CD4-positive, alpha-beta T cell treated with Interferon alpha-2 for 1 hour (primary cell): ENCODE results near the gene AKAIN1.

Experiments
- DNase-seq, 2 donors: peaks; one replicate each; pipeline ENCODE4 v3.0.0-alpha.2; 2020 to 2022

Gene AKAIN1, protein sequence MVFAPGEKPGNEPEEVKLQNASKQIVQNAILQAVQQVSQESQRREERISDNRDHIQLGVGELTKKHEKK

DNA sequence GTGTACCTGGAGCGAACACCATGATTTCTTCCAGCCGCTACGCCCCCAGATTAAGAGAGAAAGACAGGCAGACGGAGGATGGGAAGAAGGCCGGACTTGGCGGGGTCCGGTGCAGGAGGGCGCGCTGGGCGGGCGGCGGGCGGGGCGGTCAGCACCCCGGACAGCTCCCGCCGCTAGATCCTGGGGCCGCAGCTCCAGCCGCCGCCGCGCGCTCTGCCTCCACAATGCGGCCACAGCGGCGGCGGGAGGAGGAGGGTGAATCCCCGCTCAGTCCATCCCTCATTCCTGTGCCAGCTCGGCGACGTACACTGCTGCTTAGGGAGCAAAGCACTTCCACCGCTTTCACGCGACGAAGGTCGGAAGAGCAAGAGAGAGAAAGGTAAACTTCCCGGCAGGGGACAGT, at the start of gene AKAIN1:
Gene AKAIN1, minus strand, starts transcription at position 226 of the 403 bp plus-strand sequence. Its CDS starts 204 bp downstream, at position 22.
- no peak for DNase-seq

DNA sequence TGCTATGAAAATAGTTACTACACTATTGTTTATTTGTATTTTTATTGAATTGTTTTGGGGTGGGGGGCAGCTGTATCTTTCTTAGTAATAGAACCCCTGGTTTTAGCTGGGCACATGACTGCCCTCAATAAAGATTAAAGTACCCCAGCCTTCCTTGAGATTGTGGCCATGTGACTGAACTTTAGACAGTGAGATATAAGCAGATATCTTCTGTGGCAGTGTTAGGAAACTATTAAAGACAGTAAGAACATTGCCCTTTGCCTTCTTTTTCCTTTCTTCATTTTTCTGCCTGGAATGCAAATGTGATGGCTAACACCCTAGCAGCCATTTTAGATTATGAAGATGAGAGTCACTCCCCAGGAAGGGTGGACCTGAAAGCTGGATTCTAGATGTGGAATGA, 47.9 kb upstream of the AKAIN1 start:
- no peak for DNase-seq

DNA sequence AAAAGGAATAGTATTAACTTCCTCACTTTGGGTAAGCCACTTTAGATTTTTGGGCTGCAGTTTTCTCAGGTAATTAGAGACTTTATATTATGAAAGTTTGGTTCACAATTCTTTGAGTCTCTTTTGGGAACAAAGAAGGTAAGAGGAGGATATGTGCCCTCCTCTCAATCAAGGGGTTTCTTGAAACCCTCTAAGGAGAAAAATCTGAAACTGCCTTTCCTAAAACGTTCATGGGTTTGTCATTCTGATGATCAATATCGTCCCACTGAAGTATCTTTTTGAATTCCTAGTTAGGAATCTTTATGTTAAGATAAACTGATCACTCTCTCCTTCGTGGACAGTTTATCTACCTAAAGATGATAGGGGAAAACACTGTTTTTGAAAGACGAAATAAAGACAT, 42.4 kb upstream of the AKAIN1 start:
- no peak for DNase-seq

DNA sequence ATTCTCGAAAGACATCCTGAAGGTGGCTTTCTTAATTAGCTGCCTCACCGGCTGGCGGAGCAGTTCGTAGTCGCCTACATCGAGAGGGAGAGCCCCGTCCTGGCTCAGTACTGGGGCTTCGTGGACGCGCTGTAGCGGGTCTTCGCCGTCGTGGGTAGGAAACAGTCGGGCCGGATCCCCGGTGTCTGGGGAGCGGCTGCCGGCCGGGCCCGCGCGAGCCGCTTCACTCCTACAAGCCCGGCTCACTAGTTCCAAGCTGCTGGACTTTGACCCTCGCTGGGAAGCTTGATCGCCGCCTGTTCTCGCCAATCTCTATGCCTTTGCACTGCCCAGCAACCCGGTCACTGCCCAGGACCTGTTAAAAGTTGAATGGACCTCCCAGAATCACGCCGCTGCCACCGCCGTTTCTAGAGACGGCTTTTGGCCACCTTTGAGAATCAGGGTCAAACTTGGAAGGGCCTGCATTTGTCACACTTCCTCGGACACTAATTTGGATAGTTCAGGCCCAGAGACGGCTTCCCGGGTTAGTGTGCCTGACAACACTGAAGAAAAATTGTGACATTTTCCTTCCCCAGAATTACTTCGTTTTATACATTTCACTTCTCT, 41.4 kb upstream of the AKAIN1 start:
- DNase-seq, result peak in 1 of 2 donors; percentile 31

DNA sequence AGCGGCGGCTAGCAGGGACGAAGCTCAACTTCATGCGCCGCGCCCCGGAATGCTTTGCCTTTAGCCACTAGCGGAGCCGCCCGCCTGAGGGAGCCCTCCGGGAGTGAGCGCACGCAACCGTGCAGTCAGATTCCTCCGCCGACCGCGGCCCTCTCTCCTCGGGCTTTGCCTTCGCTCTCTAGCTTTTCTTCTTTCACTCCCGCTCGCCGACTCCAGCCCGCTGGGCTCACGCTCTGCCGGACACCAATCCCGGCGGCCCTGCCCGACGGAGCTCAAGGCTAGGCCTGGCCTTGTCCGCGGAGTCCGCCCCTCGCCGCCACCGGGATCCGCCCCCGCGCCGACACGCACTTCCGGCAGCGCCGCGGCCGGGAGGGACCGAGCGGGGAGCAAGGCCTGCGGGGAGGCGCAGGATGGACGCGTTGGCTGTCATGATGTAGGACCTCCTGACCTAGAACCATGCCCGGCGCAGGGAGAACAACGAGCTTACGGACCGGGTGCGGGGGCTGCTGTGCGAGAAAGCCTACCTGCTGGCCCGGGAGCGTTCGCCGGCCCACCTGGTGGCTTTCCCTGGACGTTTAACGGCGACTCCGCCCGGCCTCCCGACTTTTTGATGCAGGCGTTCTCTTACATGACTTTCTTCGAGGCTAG, 40.8 kb upstream of the AKAIN1 start:
- peak; percentile 81 to 89 for DNase-seq

DNA sequence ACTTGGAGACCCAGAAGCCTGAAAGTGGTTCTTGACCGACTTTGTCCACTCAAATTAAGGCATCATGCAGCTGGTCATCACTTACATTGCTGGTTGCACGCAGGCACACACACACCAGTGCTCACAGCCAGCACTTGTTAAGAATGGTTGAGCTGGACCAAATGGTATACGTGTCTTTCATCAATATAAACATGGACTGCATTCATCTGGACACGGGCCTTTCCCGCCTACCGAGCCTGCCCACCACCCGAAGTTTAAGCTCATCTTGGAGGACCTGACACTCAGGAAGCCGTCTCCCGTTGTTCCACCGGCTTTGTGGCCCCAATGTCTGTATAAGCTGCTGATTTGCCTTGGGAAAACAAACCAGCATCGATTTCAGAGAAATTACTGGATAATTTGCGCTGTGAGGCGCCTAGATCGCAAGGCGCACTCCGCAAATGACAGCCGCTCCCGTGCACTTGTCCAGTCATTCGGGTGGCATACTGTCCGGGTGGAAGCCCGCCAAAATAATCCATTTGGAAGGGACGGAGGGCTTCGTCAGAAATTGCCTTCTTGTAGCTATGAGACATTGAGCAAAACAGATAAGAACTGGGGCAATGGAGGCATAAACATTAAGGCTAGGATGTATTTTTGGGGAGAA, 40.1 kb upstream of the AKAIN1 start:
- DNase-seq, result no peak

DNA sequence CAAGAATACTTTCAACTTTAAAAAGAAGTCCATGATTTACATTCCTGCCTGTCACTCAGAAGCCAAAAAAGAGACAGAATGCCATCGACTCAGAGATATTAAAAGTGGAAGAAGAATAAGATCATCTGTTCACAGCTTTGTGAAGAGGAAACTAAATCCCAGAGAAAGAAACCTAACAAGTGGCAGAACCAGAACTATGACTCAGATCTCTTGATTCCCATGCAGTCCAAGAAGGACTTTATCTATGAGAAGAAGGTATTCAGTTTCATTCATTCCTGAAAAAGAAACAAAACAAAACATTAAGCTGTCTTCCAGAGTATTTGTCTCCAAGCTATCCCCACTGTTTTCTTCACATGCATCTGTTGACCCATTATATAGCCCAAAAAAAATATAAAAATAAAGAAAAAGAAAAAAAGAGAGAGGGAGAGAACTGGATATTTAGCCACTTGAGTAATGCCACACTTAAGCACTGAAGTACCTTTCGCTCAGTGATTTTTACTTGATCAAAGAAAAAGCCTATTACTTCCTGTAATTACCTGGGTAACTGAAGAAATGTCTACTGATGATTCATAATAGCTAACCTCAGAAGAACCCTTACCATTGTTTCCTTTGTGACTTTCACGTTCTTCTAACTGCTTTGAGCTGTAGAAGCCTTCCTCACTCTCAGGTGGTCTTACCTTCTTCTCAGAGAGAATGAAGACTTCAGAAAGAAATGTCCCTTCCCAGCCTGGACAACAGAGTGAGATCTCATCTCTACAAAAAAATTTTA, 17.7 kb upstream of the AKAIN1 start:
- DNase-seq, result peak in 1 of 2 donors; percentile 25

DNA sequence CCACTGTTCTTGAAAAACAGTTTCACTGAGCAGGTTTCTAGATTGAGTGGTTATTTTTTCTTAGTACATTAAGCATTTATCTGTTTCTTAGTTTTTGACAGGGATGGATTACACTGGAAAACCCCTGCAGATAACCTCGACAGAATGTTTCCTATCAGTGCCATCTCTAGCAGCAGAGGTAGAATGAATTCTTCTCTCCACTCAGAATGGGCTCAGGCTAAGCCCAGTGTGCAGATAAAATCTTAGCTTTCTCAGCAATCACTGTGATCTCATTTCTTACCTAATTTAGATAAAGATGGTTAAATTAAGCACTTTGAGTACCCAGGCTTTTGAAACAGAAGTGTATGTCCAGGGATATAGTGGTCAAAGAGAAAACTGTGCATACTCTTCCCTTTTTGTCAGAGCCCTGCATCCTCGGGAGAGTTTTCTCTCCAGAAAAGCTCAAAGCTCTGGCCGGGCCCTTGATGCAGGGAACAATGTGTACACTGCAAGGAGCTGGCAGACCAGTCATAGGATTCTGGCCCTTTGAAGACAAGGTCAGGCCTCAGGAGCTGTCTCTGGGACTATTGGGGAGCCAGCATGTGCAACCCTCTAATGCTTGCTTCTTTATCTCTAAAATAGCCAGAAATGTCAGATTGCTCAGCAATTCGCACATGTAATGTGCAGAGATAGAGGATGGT, 10.6 kb upstream of the AKAIN1 start:
- no peak for DNase-seq

DNA sequence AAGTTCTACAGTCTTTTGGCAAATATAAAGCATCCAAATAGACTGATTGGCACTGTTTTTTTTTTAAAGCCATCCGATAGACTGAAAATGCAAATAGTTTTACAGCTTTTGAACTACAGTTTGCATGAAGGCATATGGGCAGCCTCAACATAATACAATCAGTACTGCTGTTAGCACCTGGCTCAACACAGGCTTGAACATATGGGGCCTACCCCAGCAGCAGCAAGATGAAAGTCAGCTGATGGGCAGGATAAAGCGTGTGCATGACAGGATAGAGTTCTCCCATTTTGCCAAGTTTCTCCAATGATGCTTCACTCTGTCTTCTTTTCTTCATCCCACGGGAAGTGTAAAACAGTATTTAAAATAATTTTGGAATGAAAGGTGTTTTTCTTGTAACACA, 1.3 kb upstream of the AKAIN1 start:
- no peak for DNase-seq

DNA sequence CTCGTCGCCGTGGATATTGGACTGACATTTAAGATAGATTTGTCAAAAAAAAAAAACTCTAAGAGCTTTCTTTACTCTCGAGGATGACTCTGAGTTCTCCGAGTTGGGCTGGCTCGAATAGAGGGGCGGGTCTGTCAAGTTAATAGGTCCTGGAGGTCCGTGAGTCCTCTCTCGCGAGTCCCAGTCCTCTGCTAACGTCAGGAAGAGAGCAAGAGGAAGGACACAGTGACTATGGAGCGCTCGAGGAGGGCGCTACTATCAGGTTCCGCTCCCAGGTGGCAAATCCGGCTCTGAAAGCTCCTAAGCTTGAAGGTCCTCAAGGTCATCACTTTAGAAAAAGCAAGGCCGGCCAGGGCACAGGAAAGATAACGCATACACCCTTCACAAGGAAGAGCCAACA, 404 bp upstream of the AKAIN1 start:
- DNase-seq, result no peak

DNA sequence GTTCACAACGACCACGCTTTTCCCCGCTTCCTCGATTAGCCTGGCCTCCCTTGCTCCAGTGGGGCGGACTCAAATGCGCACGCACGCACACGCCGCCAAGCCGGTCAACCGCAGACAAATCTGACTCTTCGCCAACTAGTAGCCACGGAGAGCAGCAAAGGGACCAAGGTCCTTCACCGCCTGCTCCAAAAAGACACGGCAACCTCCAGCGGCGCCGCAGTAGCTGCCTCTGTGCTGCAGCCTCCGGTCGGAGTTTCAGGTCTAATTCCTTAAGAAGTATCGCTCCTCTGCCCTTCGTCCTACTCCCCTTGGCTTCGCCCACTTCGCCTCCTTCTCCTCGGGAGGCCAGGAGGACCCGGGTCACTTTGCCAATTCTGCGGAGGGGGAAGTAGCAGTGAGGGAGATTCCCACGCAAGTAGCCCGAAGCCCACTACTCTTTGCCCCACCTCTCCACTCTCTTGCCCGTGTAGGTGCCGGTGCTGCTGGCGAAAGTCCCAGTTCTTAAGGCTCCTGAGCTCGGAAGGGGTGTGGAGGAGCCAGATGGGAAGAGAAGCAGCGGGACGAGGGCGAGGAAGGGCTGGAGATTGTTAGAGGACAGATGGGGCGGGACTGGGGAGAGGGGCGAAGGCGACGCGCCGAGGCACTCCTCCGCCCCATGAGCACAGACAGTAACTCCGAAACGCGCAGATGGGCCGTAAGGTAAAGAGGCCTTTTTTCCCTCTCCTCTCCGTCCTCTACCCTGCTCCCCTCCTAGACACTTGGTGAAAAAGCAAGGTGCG, 615 bp downstream of the AKAIN1 start:
- DNase-seq, result no peak

DNA sequence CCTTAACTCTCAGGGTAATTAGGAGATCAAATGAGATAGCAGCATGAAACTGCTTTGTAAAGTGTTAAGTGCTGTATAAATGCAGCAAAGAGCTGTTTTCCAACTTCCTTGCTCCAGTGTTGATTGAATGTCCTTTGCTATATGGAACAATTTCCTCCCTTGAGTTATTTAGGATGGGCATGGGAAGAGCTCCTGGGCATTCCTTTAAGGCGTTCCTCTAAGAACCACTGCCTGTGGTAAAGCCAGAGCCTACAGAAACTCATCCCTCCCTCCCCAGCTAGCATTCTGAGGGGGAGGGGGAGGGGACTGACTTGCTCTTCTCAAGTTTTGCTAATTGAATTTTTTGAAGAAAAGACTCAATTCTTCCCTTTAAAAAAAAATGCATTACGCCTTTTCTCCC, 1.4 kb downstream of the AKAIN1 start:
- DNase-seq, result no peak

DNA sequence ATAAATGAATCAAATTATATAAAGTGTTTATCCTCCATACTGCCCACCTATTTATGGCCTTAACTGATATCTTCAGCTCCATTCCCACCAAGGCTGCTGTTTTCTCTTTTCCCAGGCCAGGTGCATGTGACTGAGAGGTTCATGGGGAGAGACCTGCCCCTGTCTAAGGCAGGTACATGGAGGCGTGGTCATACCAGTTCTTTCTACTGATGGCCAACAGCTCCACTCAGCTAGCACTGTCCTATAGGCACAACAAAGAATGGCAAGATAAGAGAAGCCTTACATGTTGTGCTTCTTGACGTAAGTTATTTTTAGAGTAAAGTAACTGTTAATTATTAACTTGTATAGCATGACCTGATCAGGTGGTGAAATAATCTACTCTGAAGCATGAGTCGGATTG, 16.8 kb downstream of the AKAIN1 start:
- no peak for DNase-seq

DNA sequence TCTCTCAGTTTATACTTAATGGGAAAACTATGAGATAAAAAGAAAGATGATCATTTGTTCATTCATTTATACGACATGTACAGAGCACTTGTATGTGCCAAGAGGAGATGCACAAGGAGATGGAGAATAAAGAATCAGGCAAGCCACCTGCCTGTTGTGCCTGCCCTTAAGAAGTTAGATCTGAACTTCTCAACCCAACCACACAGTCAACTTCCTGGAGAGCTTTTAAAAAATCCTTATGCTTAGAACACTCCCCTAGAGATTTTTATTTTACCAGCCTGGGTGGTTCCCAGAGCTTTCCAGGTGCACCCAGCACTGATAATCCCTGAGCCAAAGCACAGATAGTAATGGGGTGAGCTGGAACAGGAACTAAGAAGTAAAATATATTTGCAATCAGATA, 18.5 kb downstream of the AKAIN1 start:
- no peak for DNase-seq

DNA sequence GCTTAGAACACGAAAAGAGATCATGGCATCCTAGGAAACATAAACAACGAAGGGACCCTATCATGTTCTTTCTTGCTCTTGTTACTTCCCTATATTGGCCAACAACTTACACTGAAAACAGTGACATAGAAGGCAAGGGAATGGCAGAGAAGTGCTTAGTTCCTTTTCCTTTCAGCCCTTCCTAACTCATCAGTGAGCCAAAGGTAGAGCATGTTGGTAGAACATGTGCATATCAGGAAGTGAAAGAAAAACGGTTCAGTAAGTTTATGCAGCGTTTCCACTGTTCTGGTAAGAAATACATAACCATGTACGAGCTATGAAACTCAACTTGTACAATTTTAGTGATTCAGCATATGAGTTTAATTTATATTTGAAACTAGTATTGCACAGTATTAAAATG, 21.7 kb downstream of the AKAIN1 start:
- DNase-seq, result no peak

DNA sequence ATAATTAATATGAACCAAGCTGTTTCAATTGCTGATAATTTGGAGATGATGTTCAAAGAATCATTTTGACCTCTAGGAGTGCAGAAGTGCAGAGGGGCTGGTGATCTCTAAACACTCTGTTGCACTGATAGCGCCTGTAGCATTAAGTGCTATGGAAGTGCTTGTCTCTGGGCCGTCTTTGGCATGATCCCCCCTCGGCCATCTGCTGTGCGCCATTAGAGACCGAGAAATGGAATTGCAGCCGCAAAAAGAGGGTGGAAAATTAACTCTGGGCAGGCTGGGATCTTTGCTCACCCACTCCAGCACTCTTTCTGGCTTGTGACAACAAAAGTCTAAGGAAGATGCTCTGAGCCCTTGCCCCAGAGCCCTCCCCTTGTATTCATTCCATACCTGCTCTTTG, 23.4 kb downstream of the AKAIN1 start:
- no peak for DNase-seq

DNA sequence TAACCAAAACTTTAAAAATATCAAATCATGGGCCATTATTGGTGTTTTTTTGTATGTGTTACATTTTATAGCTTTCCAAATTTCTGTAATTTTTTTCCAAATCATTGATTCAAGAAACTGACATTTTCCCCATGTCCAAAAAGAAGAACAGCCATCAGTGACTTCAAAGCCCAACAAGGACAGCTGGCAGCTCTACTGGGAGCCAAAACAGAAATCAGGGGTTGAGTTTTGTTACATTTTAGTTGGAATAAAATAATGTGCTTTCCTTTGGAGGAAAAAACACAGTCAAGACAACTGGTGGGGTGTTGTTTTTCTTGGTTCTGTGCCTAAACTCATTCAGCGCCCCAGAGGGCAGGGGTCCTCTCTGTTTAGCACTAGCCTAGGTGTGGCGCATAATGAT, 23.8 kb downstream of the AKAIN1 start:
- DNase-seq, result no peak

DNA sequence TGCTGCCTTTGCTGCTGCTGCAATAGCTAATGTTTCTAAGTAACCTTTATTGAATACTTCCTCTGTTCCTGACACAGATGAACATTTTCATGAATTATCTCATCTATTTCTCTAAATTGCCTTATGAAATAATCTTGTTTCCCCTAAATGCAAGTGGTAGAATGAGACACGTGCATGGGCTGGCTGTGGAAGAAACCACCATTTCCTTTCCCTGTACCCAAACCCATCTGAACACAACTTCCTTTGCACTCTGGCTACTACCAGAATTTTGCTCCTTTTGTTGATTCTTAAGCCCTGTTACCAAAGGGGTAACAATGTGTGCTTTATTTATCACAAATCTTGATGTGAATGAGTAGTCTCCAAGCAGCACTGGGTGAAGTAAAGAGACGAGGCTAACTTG, 29.2 kb downstream of the AKAIN1 start:
- DNase-seq, result peak; percentile 14 to 23

DNA sequence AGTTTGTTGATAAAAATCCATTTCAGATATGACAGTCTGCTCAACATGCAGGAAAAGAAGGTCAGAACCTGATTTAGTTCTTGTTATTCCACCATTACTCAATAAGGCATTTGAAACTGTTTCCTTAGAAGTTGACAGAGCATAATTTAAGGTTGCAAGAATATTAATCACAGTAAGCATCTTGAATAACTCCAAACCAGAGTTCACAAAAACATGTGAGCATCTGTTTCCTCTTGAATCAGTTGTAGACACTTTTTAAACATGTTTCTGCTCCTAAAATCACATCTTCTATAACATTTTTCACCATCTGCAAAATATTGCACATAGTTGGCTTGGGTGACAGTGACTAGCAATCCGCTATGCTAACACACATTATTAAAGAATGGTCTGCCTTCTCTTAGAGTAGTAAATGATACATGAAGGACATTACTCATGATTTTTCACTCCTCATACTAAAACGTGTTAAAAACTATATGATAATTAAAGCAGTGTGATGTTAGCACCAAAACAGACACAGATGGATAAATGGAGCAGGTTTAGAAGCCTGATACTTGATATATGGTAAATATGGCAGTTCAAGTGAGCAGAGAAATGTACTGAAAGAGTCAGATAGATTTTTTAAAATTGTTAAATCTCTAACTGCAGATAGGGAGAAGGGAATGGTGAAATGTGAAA, 30.3 kb downstream of the AKAIN1 start:
- DNase-seq, result no peak

DNA sequence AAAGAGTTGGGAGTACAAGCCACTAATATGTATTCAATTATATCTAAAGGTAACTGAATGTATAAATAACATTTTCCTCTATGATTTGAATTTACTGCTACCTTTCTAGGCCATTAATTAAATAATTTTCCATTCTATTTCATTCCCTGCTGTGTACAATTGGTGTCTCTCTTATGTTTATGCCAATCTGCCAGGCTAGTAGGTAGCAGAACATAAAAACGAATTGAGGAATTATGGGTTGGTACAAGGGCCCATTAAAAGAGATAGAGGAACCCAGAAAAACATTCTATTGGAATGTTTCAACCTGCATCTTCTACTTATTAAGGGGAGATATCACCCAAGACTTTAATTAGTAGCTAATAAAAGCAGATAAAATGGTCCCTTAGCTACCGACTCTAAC, 32.2 kb downstream of the AKAIN1 start:
- no peak for DNase-seq

DNA sequence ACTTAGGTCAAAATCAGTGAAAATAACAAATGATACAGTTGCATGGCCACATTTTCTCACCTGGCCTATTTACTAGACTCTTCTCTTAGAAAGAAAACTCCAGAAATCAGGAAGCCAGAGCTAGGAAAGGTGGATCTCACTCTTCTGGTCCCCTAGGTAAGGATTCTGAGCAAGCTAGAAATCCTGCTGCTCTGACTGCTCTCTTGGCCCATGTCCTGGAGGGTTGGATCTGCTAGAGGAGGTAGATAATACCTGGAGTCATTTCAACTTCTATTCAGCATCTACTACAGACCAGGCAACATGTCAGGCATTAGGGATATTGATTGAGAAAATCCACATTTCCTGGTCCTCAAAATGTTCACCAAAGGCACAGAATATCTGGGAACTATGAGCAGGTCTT, 34.9 kb downstream of the AKAIN1 start:
- DNase-seq, result no peak

DNA sequence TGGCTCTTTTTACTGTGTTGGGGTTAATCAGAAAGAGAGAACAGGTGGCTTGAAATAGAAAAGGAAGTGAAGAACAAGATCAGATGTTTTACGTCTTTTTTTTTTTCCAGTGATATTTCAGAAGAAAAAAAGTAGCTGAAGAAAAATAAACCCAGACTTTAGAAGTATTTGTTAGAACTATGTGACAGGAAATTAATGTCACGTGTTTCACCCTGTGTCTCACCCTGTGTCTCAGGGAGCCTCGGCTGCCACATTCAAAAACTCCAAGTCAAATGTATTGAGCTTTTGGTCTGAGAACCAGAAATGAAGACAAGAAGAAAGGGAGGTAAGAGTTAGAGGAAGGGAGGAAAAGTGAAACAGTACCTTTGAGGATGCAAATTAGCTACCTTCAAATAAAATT, 38.0 kb downstream of the AKAIN1 start:
- DNase-seq, result peak; percentile 15 to 25
